Stimulated activated CD8-positive, alpha-beta memory T cell treated with anti-CD3 and anti-CD28 coated beads, Interleukin-2, amount 100 ng/mL, for 48 hours (primary cell): ENCODE data around the gene IFNA1.
"Not testable (repeated sequence)": the region's sequence is repeated elsewhere in the genome, so short reads cannot be mapped to it uniquely, and the experiment has no call there.

Experiments
- DNase-seq, 2 donors: peaks; one replicate each; pipeline ENCODE4 v3.0.0-alpha.2; 2020; ENCODE audit warnings: low read depth in 2 of 2

IFNA1 gene

DNA sequence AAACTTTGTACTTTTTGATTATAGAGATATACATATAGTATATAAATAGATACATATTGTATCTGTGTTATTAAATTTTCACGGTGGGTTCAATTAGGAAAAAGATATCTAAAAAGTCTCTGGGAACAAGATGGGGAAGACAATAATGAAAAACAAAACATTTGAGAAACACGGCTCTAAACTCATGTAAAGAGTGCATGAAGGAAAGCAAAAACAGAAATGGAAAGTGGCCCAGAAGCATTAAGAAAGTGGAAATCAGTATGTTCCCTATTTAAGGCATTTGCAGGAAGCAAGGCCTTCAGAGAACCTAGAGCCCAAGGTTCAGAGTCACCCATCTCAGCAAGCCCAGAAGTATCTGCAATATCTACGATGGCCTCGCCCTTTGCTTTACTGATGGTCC lies at the start of gene IFNA1:
Gene IFNA1, plus strand, starts transcription at position 301 of the 400 bp plus-strand sequence. Its CDS starts 69 bp downstream, at position 370.
- DNase-seq: no peak

GRCh38 chr9:21392270-21392669 lies 48.0 kb upstream of the IFNA1 start:
- DNase-seq: no peak

DNA sequence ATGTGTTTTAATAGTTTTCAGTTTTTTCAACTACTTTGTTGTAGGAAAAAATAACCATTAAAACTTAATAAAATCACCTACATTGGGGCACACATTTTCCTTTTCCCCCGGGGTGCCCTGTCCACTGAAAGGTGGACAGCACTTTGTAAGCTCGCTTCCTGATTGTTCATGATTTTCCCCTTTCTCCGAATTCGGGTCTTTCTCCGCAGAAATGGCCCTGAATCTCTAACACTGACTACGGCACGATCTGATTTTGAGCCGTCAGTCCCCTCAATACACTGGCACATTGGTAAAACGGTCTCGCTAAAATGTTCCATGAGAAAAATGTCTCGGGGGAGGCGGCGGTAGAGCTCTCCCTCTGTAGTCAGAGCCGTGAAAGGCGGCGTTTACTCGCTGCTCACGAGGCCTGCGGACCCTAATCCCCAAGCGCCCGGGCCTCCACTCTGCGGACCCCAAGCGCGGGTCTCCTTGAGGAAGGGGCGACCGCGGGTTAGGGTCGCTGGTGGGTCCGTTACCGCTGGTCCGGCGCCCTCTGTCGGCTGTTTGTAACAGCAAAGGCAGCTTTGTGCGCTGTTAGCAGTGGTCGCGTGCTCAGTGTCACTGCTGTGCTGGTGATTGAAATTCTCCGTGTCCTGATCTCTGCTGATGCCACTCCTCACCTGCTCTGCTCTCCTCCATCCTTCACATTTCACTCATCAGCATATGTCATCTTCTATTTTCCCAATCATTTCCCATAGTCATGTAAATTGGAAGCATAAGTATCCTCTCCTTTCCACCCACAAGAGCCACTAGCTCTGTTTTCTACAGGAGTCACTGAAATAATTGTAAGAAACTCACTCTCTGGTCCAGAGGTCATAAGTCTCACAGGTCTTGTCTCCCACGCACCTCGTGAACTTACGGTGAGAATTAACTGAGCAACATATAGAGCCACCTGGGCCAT lies 44.2 kb upstream of the IFNA1 start:
- peak; percentile 42 to 51 for DNase-seq

GRCh38 chr9:21398955-21399489 lies 41.2 kb upstream of the IFNA1 start:
- no peak for DNase-seq

GRCh38 chr9:21399956-21400355 lies 40.3 kb upstream of the IFNA1 start:
- DNase-seq: no peak

GRCh38 chr9:21402386-21403251 lies 37.6 kb upstream of the IFNA1 start:
- DNase-seq: peak in 1 of 2 donors; percentile 15

DNA sequence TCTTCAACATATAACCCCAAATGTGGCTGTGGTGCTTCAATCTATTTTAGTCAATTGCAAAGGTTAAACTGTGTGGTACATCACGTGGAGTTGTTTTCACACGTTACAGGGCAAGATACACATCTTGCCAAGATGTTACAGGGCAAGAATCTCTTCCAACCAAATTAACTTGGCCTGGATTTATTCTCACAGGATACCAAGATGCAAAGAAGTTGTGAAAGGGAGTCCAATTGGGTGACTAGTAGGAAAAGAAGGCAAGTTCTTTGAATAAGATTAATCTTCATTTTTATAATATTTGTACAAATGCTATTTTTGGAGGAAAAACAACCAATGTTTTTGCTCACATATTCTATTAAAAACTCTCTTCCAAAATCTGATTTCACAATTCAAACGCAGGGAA lies 36.1 kb upstream of the IFNA1 start:
- DNase-seq: no peak

DNA sequence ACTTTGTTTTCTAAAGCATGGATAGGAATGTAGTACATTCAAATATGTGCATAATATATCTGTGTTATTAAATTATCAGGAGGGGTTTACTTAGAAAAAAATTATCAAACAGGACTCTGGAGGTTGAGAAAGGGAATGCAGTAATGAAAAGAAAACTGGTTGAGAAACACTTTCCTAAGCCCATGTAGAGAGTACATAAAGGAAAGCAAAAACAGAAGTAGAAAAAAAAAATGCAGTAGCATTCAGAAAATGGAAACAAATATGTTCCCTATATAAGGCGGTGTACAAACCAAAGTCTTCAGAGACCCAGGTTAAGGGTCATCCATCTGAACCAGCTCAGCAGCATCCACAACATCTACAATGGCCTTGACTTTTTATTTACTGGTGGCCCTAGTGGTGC lies 31.4 kb upstream of the IFNA1 start, which contains the start of gene IFNA8:
Gene IFNA8, plus strand, starts transcription at position 301 of the 400 bp plus-strand sequence. Its CDS starts 60 bp downstream, at position 361.
- no peak for DNase-seq

GRCh38 chr9:21412107-21412506 lies 28.1 kb upstream of the IFNA1 start:
- no peak for DNase-seq

DNA sequence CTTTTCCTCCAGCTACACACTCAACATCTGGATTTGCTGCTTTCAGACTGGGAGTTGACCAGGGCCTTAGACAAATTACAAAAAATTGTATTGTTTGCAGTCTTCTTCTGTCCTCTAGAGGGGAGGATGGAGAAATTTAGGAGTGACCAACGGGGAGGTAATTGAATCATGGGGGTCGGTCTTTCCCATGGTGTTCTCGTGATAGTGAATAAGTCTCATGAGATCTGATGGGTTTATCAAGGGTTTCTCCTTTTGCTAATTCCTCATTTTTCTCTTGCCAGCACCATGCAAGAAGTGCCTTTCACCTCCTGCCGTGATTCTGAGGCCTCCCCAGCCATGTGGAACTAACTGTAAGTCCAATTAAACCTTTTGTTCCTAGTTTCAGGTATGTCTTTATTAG lies 27.1 kb upstream of the IFNA1 start:
- no peak for DNase-seq

- no peak for DNase-seq
Measured at GRCh38 chr9:21413624-21414023, 26.6 kb upstream of the IFNA1 start.

DNA sequence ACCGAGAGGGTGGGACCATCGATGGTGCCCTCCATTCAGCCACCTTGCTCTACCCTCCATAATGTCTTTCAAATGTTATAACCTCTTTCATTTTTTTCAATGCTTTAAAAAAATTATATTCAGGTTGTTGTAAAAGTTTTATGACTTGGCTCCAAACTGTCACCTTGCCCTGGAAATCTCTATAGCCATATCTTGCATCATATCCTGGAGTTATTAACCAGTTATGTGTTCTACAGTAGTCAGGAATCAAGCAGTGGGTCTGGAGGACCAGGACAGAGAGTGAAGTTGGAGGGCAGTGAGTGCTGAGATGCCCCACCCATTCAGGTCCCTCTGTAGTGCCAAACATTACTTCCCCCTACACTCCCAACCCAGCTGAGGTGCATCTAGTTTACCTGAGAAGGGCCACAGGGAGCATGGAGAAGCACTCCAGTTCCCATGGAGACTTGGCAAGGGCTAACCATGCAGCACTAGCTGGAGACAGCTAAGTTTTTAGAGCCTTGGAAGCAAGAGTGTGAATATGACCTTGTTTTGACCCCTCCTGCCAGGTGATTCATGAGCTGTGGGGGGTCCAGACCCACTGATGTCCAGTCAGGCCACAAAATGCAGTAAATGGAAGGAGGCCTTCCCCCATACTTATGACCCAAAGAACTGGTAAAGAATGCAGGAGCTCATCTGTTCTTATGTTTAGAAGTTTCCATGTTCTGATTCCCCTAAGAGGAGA lies 25.9 kb upstream of the IFNA1 start:
- no peak for DNase-seq

DNA sequence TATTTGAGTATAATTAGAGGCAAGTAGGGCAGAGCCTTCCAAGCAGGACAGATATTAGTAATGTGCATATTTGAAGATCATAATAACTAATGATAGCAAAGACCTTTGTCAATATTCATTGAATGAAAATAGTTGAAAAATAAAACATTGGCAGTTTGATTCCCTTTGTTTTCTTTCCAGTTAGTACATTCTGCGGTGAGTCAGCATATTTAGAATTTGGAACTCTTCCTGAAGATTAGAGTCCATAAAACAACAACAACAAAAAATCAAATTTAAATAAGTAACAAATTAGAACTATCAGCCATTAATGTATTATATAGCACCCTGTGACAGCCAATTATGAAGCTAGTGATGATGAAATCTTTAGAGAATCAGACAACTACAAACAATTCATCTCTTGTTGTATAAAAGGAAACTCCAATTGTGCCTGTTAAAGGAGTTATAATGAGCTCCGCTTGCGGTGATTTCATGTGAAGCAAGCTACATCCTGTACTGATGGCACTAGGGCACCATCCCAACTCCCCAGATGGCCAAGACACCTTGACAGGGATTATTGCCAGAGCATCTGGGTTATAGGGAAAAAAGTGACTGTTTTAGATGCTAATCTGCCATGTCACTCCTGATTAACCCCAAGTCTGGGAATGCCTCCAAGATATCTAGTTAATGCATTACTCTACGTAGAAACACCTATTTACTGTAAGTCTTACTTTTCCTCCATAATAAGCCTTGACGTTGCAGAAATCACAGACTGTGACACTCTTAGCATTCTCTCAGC lies 24.6 kb upstream of the IFNA1 start:
- DNase-seq: no peak

GRCh38 chr9:21428235-21428634 lies 12.0 kb upstream of the IFNA1 start:
- no peak for DNase-seq

DNA sequence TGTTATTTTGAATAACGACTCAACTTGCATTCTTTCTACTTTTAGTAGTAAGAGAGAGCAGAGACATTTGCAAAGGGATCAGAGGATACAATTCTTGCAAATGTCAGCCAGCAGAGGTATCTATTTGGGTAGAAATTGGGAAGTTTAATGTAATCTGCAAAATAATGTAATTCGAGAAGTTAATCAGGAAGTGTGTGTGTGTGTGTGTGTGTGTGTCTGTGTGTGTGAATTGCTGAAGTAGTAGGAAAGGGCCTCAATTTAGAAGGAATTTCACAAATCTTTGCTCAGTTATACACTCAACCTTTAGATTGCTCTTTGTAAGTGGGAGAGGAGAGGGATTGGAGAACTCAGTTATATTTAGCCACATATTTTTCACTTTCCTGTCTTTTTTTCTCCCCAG lies 11.0 kb upstream of the IFNA1 start:
- DNase-seq: no peak

DNA sequence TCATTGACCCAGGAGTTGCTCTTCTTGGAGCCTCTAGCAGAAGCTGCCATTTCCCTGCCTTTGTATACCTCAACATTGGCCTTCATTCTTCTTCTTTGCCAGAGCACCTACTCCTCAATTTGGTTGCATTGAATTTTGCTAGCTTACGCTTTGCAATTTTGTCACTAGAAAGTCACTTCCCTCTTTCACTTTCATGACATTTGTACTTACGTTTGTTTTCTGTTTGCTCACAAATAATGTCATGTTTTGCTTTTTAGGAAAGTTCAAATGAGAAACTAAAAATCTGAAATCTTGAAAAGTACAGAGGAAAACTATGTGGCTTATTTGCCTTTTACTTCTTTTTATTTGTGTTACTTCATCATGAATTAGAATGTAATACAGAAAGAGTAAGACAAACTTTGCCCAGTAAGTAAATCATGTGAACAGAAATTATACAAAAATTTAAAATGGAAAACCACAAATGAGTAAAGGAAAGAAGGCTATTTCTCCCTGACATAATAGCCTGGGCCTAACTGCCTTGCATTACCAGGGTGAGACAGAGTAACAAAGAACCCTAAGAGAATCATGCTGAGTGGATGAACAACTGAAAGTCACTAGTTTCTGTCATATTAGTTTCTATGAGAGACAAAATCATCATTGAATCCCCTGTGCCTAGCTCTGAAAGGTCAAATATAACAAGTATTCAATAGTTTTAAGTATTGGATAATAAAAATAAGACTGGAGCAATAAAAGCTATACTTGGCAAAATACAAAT lies 7.4 kb upstream of the IFNA1 start:
- DNase-seq: no peak

- DNase-seq: peak in 1 of 2 donors; percentile 7
Measured at GRCh38 chr9:21434202-21435014, 5.8 kb upstream of the IFNA1 start.

- DNase-seq: not testable (repeated sequence)
Measured at GRCh38 chr9:21435015-21435383, 5.2 kb upstream of the IFNA1 start.
